K562 (cell line): Measurements from ENCODE around the gene SUV39H2. TPM values are rescaled to one million over a fixed set of nuclear protein-coding genes. Genes with fewer than 3 reads are reported as not detected.

Experiments used
- FOXM1 ChIP-seq, 2 experiments: fragments of 450-650 bp in 1 of 2; sonication (generic) in 1 of 2; formaldehyde crosslinking in 1 of 2; IDR thresholded peaks; 2 replicates each; pipeline versions ENCODE4 v1.6.1 to v1.9.0; 2017 to 2022; ENCODE audit warnings: low read depth in 2 of 2, mild to moderate bottlenecking in 2 of 2, missing genetic modification reagents in 1 of 2, moderate library complexity in 1 of 2
- GTF2F1 ChIP-seq: IDR thresholded peaks from 2 replicates; pipeline ENCODE4 v1.6.1; 2011; ENCODE audit warnings: low read depth, low read length, improper control_type of control experiment
- HDAC3 ChIP-seq: fragments of 450-650 bp; IDR thresholded peaks from 2 replicates; pipeline ENCODE4 v1.6.1; 2018; ENCODE audit warnings: borderline replicate concordance, mild to moderate bottlenecking, moderate library complexity; ENCODE audit not compliant: partially characterized antibody
- HOXB6 ChIP-seq: fragments of 250-450 bp; sonication (Bioruptor Pico); IDR thresholded peaks from 2 replicates; pipeline ENCODE4 v1.5.1; 2022; ENCODE audit warnings: mild to moderate bottlenecking, borderline replicate concordance
- LEF1 ChIP-seq: fragments of 450-650 bp; IDR thresholded peaks from 2 replicates; pipeline ENCODE4 v1.6.1; 2016; ENCODE audit warnings: mild to moderate bottlenecking
- RAD51 ChIP-seq: fragments of 450-650 bp; IDR thresholded peaks from 2 replicates; pipeline ENCODE4 v1.7.1; 2016; ENCODE audit warnings: low read depth, mild to moderate bottlenecking, borderline replicate concordance
- SLC30A9 ChIP-seq: fragments of 250-450 bp; sonication (Bioruptor Pico); IDR thresholded peaks from 2 replicates; pipeline ENCODE4 v1.8.0; 2022; ENCODE audit warnings: mild to moderate bottlenecking, moderate library complexity
- SMAD1 ChIP-seq: fragments of 150-350 bp; IDR thresholded peaks from 2 replicates; pipeline ENCODE4 v1.6.1; 2014; ENCODE audit warnings: low read length, low read depth; ENCODE audit not compliant: partially characterized antibody
- ZBTB1 ChIP-seq: sonication (generic); formaldehyde crosslinking; IDR thresholded peaks from 2 replicates; pipeline ENCODE4 v1.8.1; 2023; ENCODE audit warnings: missing genetic modification reagents, low read depth, mild to moderate bottlenecking, borderline replicate concordance
- ZFP36 ChIP-seq: fragments of 150-350 bp; IDR thresholded peaks from 2 replicates; pipeline ENCODE4 v1.6.1; 2018; ENCODE audit warnings: low read length, low read depth; ENCODE audit not compliant: partially characterized antibody
- ZNF12 ChIP-seq: sonication (generic); formaldehyde crosslinking; IDR thresholded peaks from 2 replicates; pipeline ENCODE4 v1.4.0; 2020; ENCODE audit warnings: mild to moderate bottlenecking, missing genetic modification reagents
- ZNF224 ChIP-seq: sonication (generic); formaldehyde crosslinking; IDR thresholded peaks from 2 replicates; pipeline ENCODE4 v1.8.0; 2022; ENCODE audit warnings: mild to moderate bottlenecking, missing genetic modification reagents
- ZNF311 ChIP-seq: fragments of 250-450 bp; sonication (Bioruptor Pico); IDR thresholded peaks from 2 replicates; pipeline ENCODE4 v1.4.0; 2020; ENCODE audit warnings: mild to moderate bottlenecking, moderate library complexity
- polyA plus RNA-seq, 8 experiments: library from polyadenylated mRNA; depleted of rRNA in 4 of 8; stranded (reverse) in 5 of 8; unstranded in 3 of 8; fragments of >200 nt; fragmentation: Nextera tagmentation in 2 of 8; fragmentation: Illumina TruSeq in 1 of 8; extraction: Ambion mirVana in 2 of 8; extraction: Trizol in 1 of 8; gene quantifications; 2 replicates each; pipeline versions ENCODE4 v1.2.1 to v1.2.3, GENCODE V29; 2011 to 2014; ENCODE audit warnings: inconsistent platforms in 1 of 8, missing spikeins in 1 of 8
- total RNA-seq, 7 experiments: library from RNA; depleted of rRNA in 6 of 7; stranded (reverse); fragments of >200 nt in 6 of 7; fragmentation: Illumina TruSeq in 2 of 7; extraction: Trizol in 2 of 7; gene quantifications; 2 replicates each; pipeline versions ENCODE4 v1.2.1 to v1.2.3, GENCODE V29; 2011 to 2021; ENCODE audit warnings: low replicate concordance in 1 of 7
- TF ChIP-seq, protein P1 (sequence below): sonication (generic); formaldehyde crosslinking; IDR thresholded peaks from 2 replicates; pipeline ENCODE4 v1.8.1; 2023; ENCODE audit warnings: missing genetic modification reagents, mild to moderate bottlenecking, borderline replicate concordance
- TF ChIP-seq, protein P2 (sequence below): fragments of 450-650 bp; IDR thresholded peaks from 2 replicates; pipeline ENCODE4 v1.6.1; 2017; ENCODE audit warnings: antibody characterized with exemption
- TF ChIP-seq, protein P3 (sequence below): sonication (generic); formaldehyde crosslinking; IDR thresholded peaks from 2 replicates; pipeline ENCODE4 v1.8.1; 2023; ENCODE audit warnings: mild to moderate bottlenecking, missing genetic modification reagents
- TF ChIP-seq, protein P4 (sequence below): IDR thresholded peaks from 2 replicates; pipeline ENCODE4 v1.6.1; 2014; ENCODE audit warnings: antibody characterized with exemption

Gene SUV39H2
- total and polyA plus RNA-seq, 9 of the 15 experiments (the other 6 are each of a cell fraction or from before 2014, with no cell fraction given), result 24.1 to 54.3 (median 41.3) TPM

DNA sequence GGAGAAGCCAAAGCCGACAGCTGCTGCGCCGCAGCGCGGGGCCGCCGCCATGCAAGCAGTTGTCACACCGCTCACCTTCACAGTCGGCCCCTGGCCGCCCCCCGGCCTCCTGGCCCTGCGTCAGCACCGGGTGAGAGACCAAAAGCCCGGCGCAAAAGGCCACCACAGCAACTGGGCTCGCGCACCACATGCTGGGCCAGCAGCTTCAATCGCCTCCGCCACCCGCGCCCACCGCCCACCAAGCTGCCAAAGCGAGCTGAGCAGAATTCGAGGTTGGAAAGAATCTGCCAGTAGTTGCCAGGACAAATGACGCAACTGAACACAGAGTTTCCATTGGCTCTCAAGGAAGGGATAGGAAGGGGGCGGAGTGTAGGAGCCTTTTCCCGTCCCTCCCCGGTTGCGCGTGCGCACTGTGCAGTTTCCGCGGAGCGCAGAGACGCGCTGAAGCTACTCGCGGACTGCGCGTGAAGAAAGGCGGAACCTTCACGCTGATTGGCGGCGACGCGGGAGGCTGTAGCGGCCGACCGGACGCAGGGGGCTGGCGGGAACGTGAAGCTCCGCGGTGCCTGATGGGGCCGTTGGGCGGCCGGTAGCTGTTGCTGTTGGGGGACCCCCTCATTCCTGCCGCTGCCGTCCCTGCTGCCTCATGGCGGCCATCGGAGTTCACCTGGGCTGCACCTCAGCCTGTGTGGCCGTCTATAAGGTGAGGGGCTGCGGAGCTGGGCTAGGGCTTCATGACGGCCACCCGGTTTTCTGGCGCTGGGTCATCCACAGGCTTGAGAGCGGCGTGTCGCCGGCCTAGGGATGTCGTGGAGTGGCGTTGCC lies 40.7 kb upstream of the SUV39H2 start, which contains the start of the genes CDNF, HSPA14 and MSANTD7 (continued):
- TF ChIP-seq SLC30A9 (no peak), ZNF12 (CRISPR knock-in tag) (peak; percentile 21; the same call in 1 of the 2 replicates), ZNF311 (CRISPR knock-in tag) (no peak), FOXM1 (IDR thresholded peaks at IDR 0.05; ENCODE audit: low read depth) (no peak), FOXM1 (CRISPR knock-in tag; IDR thresholded peaks at IDR 0.05; ENCODE audit: low read depth) (no peak), RAD51 (no peak), ZBTB1 (no peak), ZNF224 (CRISPR knock-in tag) (no peak), SMAD1 (no peak), LEF1 (no peak), HOXB6 (CRISPR knock-in tag) (no peak), HDAC3 (no peak), ZFP36 (peak; percentile 27), GTF2F1 (peak; percentile 93)
- TF ChIP-seq, protein P1, sequence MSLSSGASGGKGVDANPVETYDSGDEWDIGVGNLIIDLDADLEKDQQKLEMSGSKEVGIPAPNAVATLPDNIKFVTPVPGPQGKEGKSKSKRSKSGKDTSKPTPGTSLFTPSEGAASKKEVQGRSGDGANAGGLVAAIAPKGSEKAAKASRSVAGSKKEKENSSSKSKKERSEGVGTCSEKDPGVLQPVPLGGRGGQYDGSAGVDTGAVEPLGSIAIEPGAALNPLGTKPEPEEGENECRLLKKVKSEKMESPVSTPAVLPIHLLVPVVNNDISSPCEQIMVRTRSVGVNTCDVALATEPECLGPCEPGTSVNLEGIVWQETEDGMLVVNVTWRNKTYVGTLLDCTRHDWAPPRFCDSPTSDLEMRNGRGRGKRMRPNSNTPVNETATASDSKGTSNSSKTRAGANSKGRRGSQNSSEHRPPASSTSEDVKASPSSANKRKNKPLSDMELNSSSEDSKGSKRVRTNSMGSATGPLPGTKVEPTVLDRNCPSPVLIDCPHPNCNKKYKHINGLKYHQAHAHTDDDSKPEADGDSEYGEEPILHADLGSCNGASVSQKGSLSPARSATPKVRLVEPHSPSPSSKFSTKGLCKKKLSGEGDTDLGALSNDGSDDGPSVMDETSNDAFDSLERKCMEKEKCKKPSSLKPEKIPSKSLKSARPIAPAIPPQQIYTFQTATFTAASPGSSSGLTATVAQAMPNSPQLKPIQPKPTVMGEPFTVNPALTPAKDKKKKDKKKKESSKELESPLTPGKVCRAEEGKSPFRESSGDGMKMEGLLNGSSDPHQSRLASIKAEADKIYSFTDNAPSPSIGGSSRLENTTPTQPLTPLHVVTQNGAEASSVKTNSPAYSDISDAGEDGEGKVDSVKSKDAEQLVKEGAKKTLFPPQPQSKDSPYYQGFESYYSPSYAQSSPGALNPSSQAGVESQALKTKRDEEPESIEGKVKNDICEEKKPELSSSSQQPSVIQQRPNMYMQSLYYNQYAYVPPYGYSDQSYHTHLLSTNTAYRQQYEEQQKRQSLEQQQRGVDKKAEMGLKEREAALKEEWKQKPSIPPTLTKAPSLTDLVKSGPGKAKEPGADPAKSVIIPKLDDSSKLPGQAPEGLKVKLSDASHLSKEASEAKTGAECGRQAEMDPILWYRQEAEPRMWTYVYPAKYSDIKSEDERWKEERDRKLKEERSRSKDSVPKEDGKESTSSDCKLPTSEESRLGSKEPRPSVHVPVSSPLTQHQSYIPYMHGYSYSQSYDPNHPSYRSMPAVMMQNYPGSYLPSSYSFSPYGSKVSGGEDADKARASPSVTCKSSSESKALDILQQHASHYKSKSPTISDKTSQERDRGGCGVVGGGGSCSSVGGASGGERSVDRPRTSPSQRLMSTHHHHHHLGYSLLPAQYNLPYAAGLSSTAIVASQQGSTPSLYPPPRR, result no peak
- TF ChIP-seq, protein P2, sequence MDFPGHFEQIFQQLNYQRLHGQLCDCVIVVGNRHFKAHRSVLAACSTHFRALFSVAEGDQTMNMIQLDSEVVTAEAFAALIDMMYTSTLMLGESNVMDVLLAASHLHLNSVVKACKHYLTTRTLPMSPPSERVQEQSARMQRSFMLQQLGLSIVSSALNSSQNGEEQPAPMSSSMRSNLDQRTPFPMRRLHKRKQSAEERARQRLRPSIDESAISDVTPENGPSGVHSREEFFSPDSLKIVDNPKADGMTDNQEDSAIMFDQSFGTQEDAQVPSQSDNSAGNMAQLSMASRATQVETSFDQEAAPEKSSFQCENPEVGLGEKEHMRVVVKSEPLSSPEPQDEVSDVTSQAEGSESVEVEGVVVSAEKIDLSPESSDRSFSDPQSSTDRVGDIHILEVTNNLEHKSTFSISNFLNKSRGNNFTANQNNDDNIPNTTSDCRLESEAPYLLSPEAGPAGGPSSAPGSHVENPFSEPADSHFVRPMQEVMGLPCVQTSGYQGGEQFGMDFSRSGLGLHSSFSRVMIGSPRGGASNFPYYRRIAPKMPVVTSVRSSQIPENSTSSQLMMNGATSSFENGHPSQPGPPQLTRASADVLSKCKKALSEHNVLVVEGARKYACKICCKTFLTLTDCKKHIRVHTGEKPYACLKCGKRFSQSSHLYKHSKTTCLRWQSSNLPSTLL, result no peak
- TF ChIP-seq, protein P3, sequence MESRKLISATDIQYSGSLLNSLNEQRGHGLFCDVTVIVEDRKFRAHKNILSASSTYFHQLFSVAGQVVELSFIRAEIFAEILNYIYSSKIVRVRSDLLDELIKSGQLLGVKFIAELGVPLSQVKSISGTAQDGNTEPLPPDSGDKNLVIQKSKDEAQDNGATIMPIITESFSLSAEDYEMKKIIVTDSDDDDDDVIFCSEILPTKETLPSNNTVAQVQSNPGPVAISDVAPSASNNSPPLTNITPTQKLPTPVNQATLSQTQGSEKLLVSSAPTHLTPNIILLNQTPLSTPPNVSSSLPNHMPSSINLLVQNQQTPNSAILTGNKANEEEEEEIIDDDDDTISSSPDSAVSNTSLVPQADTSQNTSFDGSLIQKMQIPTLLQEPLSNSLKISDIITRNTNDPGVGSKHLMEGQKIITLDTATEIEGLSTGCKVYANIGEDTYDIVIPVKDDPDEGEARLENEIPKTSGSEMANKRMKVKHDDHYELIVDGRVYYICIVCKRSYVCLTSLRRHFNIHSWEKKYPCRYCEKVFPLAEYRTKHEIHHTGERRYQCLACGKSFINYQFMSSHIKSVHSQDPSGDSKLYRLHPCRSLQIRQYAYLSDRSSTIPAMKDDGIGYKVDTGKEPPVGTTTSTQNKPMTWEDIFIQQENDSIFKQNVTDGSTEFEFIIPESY (CRISPR knock-in tag), result no peak
- TF ChIP-seq, protein P4, sequence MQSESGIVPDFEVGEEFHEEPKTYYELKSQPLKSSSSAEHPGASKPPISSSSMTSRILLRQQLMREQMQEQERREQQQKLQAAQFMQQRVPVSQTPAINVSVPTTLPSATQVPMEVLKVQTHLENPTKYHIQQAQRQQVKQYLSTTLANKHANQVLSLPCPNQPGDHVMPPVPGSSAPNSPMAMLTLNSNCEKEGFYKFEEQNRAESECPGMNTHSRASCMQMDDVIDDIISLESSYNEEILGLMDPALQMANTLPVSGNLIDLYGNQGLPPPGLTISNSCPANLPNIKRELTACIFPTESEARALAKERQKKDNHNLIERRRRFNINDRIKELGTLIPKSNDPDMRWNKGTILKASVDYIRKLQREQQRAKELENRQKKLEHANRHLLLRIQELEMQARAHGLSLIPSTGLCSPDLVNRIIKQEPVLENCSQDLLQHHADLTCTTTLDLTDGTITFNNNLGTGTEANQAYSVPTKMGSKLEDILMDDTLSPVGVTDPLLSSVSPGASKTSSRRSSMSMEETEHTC, result no peak
